GM12873 (cell line): ENCODE data around the gene LPP.

ENCODE experiments used
- TF ChIP-seq, protein P1 (sequence below): IDR thresholded peaks from 2 replicates; pipeline ENCODE4 v1.5.1; 2012; ENCODE audit warnings: low read depth, mild to moderate bottlenecking, moderate library complexity, low read length, control low read depth; ENCODE audit not compliant: insufficient read depth; ENCODE audit errors: missing control alignments

Gene LPP

DNA sequence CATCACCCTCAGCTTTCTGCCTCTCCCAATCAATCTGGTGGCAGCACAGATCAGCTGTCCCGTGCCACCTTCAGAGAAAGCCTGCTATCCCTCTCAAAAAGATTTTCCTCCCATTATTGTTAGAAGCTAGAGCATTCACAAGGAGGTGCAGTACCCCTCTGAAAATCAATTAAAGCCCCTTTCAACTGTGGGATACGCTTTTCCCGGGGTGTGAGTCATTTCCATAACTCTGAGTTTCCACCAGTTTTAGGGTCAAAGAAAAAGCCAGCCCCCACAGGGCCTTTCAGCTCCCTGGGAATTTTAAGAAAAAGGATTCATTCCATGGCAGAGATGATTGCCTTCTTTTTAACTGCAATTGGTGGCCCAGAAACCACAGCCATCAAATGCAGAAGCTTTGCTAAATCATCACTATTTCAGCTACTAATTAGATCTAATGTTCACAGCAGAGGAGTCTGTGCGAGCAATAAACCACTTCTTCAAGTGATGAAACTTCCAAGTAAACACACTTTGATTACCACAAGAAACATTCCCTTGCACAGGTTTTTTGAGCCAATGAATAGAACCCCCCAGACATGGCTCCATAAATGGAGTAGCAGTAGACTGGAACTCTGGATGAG, 747.8 kb downstream of the LPP start:
- TF ChIP-seq, protein P1, sequence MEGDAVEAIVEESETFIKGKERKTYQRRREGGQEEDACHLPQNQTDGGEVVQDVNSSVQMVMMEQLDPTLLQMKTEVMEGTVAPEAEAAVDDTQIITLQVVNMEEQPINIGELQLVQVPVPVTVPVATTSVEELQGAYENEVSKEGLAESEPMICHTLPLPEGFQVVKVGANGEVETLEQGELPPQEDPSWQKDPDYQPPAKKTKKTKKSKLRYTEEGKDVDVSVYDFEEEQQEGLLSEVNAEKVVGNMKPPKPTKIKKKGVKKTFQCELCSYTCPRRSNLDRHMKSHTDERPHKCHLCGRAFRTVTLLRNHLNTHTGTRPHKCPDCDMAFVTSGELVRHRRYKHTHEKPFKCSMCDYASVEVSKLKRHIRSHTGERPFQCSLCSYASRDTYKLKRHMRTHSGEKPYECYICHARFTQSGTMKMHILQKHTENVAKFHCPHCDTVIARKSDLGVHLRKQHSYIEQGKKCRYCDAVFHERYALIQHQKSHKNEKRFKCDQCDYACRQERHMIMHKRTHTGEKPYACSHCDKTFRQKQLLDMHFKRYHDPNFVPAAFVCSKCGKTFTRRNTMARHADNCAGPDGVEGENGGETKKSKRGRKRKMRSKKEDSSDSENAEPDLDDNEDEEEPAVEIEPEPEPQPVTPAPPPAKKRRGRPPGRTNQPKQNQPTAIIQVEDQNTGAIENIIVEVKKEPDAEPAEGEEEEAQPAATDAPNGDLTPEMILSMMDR: no peak

DNA sequence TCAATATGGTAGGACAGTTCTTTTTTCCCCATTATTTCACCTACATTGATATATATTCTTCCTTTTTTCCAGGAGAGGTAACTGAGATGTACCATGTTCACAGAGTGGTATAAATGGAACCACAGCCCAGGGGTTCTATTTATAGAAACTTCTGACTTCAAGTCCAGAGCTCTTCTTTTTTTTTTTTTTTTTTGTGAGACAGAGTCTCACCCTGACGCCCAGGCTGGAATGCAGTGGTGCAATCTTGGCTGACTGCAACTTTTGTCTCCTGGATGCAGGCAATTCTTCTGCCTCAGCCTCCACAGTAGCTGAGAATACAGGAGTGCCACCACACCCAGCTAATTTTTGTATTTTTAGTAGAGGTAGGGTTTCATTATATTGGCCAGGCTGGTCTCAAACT, 750.7 kb downstream of the LPP start:
- TF ChIP-seq, protein P1: no peak

DNA sequence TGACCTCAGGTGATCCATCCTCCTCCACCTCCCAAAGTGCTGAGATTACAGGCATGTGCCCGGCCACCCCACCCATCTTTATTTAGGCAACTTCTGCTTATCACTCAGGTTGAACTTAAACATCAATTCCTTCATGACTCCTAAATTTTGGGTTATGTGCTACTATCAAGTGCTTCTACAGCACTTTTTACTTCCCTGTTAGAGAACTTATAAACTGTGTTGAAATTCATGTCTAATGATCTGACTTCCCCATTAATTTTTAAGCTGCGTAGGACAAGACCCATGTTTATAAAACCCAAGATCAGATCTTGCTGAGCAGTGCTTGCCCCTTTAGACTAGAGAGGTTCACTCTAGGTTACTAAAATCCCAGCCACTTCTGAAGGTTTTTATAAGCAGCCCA, 751.6 kb downstream of the LPP start:
- TF ChIP-seq, protein P1: no peak

DNA sequence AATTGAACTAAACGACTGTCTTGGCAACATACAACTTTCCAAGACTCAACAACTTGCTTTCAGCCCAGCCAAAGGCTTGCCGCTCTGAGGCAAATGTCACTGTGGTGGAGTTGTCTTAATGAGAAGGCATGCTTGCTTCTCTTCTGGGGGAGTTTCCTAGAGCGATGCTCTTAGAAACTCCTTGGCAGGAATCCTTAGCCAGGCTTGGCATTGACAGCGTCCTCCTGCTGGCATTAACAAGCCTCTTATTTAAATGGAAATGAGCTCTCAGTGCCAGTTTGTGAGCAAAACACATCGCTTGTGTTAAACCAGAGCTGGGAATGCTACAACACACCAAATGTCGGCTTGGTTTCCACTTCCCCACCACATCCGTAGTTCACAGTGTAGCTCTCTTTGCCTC, 752.3 kb downstream of the LPP start:
- TF ChIP-seq, protein P1: no peak

DNA sequence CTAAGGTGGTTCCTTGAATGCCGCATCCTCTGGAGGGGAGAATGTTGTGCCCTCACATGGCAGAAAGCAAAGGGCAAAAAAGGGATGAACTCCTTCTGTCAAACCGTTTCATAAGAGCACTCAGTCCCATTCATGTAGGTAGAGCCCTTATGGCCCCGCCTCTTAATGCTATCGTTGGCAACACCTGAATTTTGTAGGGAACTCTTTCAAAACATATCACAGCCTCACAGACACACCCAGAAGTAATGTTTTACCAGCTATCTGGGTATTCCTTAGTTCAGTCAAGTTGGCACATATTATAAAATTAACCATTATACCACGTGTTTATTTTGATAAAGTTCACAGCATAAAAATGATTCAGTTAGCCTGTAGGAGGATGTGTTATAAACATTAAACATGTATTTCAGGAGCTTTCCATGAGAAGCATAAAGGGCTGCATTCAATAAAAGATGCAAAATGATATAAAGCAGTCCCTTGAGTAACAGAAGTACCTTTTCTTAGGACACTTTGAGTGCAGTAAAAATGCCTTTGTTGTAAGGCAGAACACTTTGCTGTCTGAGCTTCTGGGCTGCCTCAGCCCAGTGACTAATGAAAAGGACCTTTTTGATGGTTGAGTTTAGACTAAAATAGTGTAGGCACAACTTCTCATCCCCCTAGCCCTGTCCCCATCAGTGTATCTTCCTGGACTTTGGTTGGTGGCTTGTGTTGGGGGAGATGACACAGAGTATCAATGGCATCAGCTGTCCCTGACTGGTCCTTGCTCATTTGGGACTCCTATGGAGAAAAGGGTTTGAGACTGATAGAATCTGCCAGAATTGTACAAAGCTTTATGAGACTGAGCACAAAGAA, 754.3 kb downstream of the LPP start:
- TF ChIP-seq, protein P1: no peak

DNA sequence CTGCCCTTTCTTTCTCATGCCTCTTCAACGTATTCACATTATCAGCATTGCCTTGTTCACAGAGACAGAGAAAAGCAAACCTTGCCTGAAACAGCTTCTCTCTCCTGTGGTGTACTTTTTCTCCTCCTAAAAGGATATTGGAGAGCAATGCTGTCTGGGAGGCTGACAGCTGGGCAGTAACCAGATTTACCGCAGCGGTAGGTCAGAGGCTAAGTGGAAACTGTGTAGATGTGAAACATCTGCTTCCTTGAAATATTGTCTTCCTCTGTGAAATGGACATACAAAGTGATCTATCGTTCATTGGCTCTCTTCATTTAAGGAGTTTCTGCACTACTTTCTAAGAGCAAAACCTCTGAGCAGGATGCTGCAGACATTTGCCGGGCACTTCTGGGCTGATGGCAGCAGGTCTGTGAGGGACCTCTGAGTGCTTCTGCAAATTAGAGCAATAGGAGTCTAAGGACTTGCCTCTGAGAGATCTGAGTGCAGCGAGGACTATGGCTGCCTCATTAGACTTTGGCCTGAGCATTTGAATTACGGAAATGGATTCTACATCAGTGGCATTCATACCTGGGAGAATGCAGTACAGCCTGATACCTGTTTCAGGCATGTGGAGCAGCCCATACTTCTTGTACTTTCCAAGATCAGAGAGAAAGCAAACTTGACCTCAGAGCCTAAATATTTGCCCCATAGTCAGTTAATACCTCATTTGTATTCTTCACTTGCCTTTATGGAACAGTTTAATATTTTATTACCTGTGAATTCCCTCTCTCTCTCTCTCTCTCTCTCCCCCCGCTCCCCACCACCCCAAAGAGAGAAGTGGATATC, 757.3 kb downstream of the LPP start:
- TF ChIP-seq, protein P1: no peak

DNA sequence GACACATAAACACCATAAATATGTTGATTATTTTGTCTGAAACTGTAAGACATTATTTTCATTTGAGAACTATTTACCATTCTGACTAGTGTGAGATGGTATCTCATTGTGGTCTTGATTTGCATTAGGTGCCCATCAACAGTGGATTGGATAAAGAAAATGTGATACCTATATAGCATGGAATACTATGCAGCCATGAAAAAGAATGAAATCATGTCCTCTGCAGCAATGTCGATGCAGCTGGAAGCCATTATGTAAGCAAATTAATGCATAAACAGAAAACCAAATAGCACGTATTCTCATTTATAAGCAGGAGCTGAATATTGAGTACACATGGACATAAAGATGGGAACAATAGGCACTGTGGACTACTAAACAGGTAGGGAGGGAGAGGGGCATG, 759.1 kb downstream of the LPP start:
- TF ChIP-seq, protein P1: no peak
